HG03196 (cell line): ENCODE data around the gene FAN1.

Source experiments
- ATAC-seq: cut with Tn5 transposase; IDR thresholded peaks from one replicate; pipeline ENCODE4 v1.9.1; 2021; ENCODE audit not compliant: unreplicated experiment

FAN1 gene

DNA sequence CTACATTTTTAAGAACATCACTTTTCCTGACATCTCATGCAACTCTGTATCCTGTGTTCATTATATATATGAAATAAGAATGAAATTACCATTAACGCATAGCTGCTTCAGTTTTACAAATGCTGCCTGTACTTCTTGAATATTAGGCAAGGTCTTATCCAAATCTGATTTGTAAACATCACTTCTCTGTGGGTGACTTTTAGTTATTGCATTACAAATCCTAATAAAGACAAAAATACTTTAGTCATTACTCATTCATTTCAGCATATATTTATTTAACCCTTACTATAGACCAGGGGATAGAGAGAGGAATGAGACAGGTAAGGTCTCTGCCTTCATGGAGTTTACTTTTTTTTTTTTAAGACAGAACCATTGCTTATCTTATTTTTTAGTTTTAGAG is 51.0 kb downstream of the FAN1 start:
- ATAC-seq = no peak

DNA sequence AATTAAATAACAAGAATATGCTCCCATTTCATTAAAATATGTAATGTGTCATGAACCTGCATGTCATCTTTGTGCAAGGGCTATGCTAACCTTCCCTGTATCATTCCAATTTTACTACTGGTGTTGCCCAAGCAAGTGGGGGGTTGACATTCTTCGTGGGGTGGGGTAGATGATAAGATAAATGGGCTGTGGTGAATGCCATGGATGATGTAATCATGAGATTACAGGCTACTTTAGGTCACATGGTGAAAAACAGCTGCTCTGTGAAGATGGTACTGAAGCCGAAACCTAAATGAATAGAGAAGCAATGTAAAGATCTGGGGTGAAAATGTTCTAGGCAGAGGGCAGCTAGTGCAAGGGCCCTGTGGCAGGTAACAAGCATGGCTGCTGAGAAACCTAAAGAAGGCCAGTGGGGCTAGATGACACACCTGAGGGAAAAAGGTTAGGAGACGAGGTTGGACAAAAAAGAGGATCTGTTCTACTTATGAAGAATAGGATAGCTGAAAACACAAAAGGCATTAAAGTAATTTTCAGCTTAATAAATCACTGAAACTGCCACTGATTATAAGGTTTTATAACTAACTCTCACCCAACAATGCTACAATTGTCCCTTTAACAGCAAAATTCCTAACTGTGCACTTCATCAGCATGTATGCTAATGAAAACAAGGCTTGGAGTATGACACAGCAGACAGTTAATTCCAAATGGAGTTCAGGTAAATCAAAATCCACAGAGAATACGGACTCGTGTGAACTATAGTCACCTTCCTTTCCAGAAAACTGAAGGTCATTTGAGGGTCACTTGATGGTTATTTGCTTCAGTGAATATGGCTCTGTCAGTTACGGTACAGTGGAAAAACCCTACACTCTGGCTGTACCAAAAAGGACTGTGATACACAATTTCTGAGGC is 52.8 kb downstream of the FAN1 start:
- ATAC-seq = no peak

- no peak for ATAC-seq
Observed at GRCh38 chr15:30958219-30958618, 54.5 kb downstream of the FAN1 start.

DNA sequence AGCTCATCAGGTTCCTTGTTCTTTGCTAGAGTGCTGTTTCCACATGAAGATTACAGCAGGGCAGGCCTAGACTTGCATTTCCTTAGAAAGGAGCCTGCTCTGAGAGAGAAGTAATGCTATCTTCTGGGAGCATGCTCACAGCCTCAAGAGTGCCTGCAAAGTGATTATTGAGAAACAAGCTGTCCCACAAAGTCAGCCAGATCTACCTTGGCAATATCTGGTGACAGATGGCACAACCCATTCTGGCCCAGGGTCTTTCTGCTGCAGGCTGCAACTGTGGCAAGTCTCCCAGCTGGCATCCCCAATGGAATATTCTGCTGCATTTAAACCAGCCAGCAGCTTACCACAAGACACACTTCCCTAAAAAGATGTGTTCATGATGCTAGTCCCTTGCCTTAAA is 58.4 kb downstream of the FAN1 start:
- no peak for ATAC-seq

DNA sequence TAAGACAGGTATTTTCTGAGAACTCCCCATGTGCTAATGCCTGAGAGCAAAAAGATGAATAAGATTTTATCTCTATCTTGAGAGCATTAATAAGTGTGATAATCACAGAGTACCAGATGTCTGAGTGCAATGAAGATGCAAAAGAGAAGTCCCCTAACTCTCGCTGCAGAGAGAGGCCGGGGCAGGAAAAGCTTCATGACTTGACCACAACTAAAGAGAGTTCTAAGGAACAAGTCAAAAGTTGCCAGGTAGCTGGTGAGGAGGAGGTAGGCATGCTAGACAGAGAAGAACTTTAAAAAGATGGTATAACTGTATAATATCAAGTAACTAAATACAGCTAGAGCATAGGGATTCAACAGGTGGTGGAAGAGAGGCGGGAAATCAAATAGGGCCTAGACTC is 58.9 kb downstream of the FAN1 start:
- ATAC-seq = no peak

- ATAC-seq = no peak
Observed at GRCh38 chr15:30963681-30964080, 60.0 kb downstream of the FAN1 start.

DNA sequence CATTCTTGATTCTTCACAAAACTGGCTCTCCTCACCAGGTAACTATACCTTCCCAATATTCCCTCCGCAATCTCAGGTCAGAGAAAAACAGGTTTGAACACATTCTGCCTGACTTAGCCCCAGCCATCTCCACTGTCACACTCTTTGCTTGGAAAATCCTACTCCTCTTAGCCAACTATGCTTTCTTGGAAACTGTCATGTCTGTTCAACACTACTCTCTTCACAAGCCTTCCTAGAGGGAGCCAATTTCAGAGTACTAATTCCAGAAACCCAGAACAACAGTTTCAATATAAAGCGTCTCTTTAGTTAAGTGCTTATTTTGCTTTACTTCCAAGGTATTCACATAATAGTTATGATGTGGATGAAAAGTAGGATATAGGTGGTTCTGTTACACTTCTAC is 66.0 kb downstream of the FAN1 start:
- no peak for ATAC-seq

DNA sequence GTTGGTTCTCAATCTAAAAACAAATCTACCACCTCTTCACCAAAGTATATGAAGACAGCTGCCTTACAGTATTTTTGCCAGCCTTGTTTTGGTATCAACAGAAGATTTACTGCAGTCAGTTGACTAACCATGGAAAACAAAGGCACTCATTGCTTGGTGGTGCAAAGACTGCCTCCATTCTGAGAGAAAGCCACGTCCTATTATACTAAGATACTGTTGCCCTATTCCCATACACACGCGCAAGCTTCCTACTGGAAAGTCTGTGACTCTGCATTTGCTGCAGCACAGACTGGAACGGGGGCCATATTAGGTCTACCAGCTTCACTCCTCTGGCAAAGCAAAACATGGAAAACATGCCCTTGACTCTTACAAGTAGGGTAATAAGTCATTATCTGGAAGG is 69.7 kb downstream of the FAN1 start:
- no peak for ATAC-seq

- no peak for ATAC-seq
Observed at GRCh38 chr15:30974112-30974511, 70.4 kb downstream of the FAN1 start.

DNA sequence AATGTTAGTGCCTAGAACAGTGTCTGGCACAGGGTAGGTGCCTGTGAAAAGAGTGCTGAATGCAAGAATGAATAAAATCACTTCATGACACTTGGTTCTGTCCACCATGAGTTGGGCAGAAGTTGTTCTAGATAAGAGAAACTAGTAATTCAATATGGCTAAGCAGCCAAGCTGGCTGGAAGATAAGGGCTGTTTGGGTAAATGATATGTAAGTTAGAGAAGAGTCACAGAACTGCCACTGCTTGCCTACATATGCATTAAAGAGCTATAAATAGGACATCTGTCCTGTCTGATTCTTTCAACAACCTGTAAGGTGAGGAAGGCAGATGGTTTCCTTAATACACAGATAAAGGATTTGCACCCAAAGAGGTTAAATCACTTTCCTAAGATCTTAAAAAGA is 74.6 kb downstream of the FAN1 start:
- ATAC-seq = no peak

- ATAC-seq = no peak
Observed at GRCh38 chr15:30979457-30979856, 75.7 kb downstream of the FAN1 start.

DNA sequence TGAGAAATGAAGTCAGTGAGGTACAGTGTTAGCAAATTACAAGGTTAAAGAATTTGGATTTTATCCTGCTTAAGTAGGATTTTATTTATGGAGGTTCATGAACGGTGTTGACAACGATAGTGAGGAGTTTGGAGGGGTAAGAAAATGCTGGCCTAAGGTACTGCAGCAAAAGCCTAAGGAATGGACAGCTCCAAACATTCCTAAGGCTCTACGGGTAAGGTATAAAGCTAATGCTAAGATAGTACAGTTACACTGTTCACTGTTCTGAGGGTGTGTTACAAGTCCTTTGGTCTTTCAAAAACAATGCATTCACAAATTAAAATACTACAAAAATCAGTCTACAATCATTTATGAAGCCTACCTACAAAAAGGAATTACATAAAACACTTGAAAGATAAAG is 80.4 kb downstream of the FAN1 start:
- ATAC-seq = no peak

DNA sequence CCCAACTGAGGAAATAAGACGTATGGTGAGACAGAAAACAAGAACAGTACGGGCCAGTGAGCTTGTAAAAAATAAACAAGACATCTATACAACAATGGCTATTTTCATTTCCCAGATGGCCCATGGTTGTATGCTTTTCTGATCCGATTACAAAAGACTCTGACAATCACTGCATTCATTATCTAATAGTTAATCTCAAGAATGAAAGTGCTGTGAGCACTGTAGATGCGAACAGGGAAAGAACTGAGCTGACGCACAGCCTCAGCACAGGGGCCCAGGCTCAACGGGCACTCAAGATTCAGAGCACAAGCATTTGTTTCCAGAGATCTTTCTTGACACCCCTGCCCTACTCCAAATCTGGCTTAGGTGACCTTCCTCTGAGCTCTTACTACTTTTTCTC is 80.8 kb downstream of the FAN1 start:
- peak; percentile 42 for ATAC-seq

DNA sequence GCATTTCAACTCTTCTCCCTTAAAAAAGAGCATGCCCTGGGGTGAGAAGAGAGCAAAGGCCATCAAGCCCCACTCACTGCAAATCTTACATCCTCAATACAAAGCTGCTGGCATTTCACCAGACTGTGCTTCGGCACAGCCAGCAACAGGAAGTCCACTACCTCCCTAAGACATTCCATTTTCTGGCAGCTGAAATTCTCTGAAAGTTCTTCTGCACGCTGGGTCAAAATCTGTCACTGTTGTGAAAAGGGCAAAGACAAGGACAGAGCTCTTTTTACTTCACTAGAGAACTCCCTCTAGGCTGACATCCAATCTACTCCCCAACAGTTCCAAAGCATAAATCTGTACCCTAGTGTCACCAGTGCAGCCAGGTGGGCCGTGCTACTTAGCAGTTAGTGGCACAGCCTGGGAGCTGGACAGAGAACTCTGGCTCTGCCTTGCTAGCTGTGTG is 81.4 kb downstream of the FAN1 start:
- peak; percentile 28 for ATAC-seq

DNA sequence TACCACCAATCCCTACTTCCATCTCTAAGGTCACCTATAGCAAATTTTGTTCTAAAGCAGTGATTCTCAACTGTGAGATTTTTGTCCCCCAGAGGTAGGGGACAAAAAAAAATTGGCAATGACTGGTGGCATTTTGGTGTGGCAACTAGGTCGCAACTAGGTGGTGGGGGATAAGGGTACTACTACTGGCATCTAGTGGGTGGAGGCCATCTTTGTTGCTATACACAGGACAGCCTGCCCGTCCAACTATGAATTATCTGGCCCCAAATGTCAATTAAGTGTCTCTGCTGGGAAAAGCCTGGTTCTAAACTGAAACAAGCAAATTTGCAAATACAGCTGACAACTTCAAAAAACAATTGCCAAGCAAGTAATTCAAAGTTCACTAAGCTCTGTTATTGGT is 86.3 kb downstream of the FAN1 start:
- ATAC-seq = no peak

GRCh38 chr15:30990446-30991254 is 86.9 kb downstream of the FAN1 start:
- peak; percentile 14 for ATAC-seq

GRCh38 chr15:30991255-30992235 is 87.8 kb downstream of the FAN1 start, which contains the start of gene MTMR10:
Gene MTMR10 (minus strand): TSS chr15:30991628. CDS start chr15:30991506, 122 bp downstream.
- ATAC-seq = peak; percentile 87

DNA sequence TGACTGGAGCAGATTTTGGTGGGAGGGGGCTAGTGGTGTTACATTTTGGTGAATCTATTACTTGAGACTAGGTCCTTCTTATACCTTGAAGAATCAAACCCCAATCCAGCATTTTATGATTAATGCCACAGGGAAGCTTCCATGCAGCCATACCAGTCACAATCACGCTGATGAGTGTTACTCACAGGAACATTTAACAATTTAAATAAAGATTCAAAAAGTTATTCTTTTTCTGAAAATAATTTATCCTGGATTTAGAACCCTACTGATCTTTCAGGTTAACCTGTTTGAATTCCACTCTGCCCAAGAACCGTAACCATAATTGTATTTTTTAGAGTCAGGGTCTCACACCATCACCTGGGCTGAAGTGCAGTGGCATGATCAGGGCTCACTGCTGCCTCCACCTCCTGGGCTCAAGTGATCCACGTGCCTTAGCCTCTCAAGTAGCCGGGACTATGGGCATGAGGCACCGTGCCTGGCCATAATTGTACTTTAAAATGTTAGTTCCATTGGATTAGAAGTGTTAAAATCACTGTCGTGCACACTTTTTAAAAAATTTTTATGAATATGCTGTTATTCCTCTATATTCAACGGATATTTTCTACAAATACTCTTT is 88.6 kb downstream of the FAN1 start:
- ATAC-seq = no peak
